Hippocampal formation (tissue), 2 donors: Measurements from ENCODE around the gene PLK4.
"Not testable (repeated sequence)": the region's sequence is repeated elsewhere in the genome, so short reads cannot be mapped to it uniquely, and the experiment has no call there.

Source experiments
- DNase-seq, 2 donors: peaks; one replicate each; lab custom pipeline; 2025; lab: John Stamatoyannopoulos, UW

PLK4 gene

DNA sequence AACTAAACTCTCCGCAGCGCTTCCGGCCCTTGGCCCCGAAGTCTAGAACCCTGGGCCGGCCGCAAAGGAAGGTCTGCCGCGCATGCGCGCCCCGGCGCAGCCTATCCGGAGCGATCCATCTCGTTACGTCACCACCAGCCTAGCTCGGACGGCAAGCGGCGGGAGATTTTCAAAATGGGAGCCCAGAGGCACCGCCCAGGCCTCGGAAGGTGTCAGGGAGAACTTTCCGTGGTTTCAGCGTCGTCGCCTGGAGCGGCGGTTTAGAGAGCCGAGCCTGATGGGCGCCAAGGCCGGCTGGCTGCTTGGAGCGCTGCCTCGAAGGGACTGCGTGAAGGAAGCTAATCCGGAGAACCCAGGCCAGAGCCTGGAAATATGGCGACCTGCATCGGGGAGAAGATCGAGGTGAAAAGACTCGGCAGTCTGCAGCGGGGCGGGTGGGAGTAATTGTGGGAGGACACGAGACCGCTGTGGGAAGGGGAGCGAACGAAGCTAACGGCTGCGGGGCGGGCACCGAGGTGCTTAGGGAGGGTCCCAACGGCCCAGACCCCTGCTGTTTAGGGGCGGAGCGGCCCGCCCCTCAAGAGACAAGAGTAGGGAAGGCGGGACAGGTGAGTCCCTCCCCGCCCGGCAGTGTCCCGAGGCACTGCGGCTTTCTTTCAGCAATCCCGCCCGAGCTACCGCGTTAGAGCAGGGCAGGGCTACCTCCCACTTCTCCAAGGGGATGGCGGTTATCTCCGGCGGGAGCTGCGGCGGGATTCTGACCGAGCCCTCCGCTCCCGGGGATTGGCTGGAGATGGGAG, at the start of gene PLK4:
TSS of gene PLK4 (plus strand) at position 131 of the 800 bp plus-strand sequence. CDS start at position 373, 242 bp downstream.
- peak; percentile 80 to 92 for DNase-seq

DNA sequence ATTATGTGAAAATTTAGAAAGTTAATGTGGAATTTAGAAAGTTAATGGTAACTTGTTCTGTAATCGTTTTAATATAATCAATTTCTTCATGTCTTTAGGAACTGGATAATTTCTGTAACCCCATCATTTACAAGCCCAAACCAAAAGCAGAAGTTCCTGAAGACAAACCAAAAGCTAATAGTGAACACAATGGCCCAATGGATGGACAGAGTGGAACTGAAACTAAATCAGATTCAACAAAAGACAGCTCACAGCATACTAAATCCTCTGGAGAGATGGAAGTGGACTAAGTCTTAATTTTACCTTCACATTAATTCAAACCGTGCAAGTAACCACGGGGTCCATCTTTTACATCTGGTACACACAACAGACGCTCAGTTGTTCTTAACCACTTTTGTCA, 48.1 kb upstream of the PLK4 start:
- no peak for DNase-seq

DNA sequence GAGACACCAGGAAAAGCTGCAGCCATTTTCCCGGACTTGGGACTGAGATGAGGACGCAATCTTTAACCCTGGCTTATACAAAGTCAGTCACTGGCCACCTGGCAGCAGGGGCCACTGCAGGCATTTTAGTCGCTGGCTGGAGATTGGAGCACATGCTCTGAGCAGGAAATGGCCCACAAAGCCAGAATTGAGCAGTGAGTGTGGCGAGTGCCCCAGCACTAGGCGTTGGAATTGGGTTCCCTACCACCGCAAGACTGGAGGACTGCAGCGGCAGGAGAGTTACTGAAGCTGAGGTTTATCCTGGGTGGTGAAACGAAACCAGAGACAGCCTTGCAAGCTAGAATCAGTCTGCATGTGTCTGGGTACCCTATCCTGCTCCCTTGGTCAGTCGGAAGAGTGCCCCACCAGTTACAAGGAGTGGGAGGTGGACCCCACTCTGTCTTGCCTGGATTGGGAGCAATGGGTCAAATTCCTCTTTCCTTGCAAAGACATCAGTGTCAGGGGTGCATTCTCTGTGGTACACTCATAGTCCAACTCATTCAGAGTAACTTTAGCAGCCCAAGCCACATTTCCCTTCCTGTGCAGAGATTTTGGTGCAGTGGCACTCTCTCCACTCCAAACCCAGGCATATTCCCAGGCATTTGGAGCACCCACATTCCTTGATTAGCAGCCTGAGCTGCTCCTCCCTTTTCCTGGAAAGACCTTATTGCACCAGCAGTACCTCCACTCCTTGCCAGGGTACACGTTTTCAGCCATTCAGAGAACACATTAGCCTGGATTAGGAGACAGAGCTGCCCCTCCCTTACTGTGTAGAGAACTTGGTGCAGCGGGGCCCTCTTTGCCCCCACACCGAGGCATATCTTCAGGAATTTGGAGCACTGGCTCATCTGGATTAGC, 36.7 kb upstream of the PLK4 start:
- DNase-seq: no peak

DNA sequence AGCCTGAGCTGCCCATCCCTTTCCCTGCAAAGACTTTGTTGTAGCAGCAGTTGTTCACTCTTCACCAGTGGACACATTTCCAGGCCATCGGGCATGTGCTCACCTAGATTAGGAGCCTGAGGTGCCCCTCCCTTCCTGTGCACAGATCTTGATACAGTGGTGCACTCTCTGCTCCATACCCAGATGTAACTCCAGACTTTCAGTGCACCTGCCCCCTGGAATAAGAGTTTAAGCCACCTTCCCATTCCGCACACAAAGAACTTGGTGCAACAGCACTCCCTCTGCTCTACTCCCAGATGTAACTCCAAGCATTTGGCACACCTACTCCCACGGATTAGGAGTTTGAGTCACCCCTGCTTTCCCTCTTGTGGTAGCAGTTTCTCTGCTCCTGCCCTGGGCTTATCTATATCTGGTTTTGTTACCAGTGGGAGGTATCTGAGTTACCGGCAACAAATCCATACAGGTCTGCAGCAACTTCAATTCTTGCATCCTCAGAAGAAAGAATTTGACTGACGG, 36.0 kb upstream of the PLK4 start:
- no peak for DNase-seq

DNA sequence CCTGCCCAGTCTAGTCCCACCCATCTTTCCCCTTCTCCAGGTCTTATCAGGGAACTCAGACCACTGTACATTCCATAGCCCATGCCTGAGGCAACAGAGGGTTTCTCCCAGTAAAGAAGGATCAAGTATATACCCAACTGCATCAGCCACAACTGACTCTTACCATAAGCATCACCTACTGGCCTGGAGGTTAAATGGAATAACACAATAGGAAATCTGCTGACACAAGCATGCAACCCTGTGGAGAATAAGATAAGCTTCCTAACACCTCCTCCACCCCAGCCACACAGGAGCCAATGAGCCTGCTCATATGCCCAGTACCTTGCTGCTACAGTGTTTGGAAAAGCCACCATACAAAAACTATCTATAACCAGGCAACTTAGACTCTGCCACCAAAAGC, 34.6 kb upstream of the PLK4 start:
- DNase-seq: no peak

DNA sequence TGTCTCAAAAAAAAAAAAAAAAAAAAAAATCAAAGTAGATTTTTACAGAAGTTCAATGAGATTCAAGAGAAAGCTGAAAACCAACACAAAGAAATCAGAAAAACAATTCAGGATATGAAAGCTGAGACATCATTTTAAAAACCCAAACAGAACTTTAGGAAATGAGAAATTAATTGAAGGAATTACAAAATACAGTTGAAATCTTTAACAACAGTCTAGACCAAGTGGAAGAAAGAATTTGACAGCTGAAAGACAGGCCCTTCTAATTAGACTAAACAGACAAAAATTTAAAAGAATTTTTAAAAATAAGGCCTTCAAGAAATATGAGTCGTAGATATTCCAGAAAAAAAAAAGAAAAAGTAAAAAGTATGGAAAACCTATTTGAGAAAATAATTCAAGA, 33.9 kb upstream of the PLK4 start:
- DNase-seq: no peak

DNA sequence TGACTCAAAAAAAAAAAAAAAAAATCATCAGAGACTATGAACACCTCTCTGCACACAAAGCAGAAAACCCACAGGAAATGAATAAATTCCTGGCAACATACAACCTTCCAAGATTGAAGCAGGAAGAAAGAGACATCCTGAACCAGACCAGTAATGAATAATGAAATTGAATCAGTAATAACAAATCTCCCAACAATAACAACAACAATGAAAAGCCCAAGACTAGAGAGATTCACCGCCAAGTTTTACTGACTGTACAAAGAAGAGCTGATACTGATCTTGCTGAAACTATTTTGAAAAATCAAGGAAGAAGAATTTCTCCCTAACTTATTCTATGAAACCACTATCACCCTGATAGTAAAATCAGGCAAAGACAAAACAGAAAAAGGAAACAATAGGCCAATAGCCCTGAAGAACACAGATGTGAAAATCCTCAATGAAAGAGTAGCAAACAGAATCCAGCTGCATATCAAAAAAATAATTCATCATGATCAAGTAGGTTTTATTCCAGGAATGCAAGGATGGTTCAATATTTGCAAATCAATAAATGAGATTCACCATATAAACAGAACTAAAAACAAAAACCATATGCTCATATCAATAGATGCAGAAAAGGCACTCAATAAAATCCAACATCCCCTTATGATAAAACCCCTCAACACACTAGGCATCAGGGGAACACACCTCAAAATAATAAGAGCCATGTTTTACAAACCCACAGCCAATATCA, 31.0 kb upstream of the PLK4 start:
- no peak for DNase-seq

DNA sequence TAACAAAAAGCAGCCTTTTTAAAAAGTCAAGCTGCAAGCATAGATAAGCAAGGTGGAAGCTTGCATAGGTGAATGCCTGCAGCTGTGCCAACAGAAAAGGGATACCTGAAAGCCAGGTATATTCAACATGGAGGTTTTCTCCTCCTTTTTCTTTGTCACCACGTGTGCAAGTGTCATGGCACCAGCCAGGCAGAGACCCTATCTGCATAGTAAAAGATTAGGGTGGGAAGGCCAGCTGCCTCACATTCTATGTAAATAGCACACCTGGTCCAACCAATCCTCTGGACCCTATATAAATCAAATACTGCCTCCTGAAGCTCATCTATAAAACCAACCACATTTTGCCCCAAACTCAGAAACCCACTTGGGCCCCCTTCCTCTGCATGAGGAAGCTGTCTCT, 28.0 kb upstream of the PLK4 start:
- no peak for DNase-seq

DNA sequence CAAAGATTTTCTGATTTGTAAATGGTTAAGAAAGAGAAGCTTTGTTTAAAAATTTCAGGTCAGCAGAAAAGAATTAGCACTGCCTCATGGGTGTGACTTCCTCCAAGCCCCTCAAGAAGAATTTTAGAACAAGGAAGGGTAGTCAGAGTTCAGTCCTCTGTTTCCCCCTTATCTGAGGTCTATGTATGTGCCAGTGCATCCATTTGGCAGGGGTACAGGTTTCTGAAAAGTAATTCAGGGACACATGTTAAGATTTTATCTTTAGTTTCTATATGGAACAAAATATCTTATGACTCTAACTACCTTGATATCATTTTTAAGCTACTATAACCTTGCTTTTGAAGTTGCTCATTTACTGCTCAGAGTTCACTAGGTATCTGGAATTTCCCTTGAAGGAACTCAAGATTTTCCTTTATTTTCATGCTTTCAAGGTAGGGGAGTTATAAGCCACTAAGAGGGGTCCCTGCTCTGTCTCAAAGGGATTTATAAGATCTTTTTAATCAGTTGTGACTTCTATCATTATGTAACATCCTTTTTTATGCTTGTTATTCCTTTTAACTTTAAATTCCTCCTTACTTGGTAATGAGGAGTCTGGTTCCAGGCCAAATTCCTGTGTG, 24.4 kb upstream of the PLK4 start:
- no peak for DNase-seq

DNA sequence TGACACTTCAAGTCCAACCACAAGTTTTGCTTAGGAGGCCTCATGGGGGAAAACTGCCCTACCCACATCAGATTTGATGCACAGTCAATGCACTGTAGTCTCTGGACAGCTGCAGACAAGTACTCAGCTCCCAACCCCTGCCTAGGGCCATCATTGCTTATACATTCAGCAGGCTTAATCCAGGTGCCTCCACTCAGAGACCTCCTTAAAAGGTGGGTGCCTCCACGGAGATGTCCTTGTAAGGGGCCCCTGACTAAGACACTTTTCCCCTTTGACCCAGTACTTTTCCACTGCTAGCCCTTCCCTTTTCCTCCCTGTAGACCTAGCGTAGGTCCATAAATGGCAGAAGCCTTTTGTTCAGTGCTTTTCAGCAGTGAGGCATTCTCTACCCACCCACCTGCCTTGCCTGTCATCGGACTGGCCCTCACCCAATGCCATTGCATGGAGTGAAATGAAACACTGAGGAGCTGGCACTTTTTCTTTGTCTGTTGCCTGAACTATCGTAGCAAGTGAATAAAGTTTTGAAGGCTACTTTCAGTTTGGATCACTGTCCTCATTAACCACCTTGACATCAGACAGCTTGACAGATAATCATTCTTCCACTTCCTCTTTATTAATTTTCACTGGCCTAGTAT, 23.8 kb upstream of the PLK4 start:
- DNase-seq: no peak

DNA sequence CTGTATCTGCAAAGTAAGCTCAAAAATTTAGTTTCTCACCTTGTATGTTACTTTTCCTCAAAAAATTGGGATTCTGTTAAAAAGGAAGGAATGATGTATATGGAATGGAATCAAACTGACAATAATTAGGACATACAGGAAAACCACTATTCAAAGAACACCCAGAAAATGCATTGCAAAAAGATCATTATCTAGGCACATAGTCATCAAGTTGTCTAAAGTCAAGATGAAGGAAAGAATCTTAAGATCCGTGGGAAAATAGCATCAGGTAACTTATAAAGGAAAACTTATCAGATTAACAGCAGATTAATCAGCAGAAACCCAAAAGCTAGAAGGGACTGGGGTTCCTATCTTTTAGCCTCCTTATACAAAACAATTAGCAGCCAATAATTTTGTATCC, 23.1 kb upstream of the PLK4 start:
- no peak for DNase-seq

DNA sequence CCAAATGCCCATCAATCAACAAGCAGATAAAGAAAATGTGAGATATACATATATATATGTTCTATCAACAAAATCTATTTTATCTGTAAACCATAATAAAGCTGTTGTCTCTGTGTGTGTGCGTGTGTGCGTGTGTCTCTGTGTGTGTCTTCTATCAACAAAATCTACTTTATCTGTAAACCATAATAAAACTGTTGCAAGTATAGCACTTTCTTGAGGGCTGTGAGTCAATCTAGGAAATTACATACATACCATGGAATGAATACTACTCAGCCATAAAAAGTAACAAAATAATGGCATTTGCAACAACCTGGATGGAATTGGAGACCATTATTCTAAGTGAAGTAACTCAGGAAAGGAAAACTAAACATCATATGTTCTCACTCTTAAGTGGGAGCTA, 12.5 kb upstream of the PLK4 start:
- DNase-seq: no peak

DNA sequence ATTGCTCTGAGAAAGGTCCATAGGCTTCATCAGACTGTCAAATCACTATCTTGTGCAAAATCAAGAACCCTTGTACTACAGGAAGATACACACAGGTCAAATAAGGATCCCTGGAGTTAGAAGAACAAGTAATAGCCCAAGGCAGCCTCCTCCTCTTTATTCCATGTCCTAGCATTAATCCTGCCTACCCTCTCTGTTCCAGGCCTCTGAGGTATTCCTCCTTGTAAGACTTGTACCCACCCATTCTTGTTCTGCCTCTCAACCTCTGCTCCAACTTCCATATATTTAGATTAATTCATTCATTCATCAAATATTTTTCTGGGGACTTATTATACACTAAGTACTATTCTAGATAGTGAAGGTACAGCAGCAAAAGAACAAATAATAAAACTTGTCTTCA, 10.4 kb upstream of the PLK4 start:
- no peak for DNase-seq

DNA sequence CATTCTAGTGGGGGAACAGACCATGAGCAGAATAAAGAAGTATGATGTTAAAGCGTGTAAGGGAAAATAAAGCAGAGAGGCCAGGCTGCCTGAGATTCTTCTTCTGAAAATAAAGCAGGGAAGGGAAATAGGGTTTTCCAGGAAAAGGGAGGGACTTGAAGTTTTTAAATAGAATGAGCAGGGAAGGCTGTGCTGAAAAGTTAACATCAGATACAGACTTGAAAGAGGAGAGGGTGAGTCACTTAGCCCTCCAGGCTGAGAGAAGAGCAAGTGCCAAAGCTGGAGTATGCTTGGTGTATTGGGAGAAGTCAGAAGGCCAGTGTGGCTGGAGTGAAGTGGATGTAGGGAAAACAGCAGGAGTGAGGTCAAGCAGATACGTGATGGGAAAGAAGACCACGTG, 10.0 kb upstream of the PLK4 start:
- DNase-seq: no peak

DNA sequence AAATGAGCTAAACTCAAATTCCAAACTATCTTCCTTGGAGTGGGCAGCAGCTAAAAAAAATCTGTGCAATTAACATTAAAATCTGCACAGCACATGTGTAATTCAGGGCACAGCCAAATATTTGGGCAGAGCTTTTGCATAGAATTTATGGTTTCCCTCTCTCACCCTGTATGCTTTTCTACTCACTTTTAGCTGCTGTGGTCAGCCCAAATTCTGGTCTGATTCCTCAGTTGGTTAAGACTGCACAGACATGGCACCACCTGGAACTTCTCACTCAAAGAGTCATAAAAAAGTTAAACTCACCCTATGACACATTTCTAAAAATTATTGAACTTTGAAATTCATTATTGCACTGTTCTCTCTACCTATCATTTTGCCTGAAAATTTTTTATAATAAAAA, 4.9 kb upstream of the PLK4 start:
- DNase-seq: no peak

DNA sequence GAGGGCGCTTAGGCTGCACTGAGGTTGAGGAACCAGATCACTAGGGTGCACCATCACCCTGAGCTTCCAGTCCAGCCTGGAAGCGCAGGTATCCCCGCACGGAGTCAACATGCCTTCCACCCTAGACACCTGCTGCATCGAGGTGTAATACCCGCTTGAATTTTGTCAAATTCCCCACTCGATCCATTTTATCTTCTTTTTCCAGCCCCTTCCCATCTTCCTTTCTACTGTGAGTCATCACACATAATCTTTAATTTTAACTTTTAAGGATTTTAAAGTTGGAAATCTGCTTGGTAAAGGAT, 821 bp downstream of the PLK4 start:
- no peak for DNase-seq

DNA sequence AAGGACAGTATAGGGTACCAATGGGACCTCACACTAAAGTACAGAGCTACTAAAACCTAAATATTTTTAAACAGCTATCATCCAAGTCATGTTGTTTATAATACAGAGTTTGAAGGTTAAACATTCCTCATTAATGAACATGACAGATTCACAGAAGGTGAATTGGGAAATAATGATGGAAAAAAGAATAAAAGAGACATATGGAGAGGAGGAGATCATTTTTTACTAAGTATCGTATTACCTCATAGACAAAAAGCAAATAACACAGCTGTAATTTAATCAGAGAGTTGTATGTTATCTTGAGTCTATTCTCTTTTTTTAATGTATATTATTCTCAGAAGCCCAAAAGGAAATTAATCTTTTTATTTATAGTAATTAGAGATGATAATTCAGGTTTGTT, 7.9 kb downstream of the PLK4 start:
- DNase-seq: no peak

DNA sequence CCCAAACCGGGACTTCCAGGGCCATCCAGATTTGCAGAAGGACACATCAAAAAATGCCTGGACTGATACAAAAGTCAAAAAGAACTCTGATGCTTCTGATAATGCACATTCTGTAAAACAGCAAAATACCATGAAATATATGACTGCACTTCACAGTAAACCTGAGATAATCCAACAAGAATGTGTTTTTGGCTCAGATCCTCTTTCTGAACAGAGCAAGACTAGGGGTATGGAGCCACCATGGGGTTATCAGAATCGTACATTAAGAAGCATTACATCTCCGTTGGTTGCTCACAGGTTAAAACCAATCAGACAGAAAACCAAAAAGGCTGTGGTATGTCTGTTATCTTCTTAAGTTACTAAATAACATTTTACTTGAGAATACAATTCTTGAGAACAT, 9.2 kb downstream of the PLK4 start:
- DNase-seq: no peak

DNA sequence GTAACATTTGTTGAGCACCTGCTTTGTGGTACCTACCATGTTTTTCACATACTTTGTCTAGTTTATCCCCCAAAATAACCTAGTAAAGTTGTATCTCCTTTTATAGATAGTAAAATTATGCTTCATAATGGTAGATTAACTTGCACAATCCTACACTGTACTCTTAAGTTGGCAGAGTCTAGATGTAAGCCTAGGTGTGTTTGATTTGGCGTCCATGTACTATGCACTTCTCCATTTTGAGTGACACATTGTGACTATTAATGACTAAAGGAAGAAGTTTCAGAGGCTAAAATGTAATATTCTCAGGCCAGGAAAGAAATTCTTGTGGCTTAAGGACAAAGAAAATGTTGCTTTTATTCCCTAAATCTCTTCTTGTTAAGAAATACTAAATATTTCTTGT, 15.4 kb downstream of the PLK4 start:
- DNase-seq: no peak

DNA sequence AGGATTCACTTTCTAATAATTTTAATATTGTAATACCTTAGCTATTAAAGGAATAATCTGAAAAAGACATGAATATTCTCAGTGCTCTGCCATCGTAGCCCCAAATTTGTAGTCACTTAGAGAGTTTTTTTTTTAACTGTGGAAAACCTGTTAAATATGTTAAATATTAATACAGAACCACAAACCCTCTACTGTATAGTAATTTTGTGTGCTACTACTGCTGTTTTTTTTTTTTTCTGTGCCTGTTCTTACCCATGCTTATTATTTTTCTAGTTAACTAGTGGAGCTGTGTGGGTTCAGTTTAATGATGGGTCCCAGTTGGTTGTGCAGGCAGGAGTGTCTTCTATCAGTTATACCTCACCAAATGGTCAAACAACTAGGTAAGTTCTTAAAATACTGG, 15.8 kb downstream of the PLK4 start:
- no peak for DNase-seq

DNA sequence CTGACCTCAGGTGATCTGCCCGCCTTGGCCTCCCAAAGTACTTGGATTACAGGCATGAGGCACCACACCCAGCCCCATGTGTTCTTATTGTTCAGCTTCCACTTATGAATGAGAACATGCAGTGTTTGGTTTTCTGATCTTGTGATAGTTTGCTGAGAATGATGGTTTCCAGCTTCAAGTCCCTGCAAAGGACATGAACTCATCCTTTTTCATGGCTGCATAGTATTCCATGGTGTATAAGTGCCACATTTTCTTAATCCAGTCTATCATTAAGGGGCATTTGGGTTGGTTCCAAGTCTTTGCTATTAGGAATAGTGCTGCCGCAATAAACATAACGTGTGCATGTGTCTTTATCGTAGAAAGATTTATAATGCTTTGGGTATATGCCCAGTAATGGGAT, 19.0 kb downstream of the PLK4 start:
- not testable (repeated sequence) for DNase-seq

DNA sequence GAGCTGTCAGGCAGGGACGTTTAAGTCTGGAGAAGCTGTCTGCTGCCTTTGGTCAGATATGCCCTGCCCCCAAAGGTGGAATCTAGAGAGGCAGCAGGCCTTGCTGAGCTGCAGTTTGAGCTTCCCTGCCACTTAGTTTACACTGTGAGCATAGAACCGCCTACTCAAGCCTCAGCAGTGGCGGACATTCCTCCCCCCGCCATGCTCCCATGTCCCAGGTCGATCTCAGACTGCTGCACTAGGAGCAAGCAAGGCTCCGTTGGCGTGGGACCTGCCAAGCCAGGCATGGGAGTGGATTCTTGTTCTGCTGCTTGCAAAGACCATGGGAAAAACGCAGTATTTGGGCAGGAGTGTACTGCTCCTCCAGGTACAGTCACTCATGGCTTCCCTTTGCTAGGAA, 24.3 kb downstream of the PLK4 start:
- DNase-seq: no peak
